Measurements from ENCODE around the gene SBNO2. TPM values are rescaled to one million over a fixed set of nuclear protein-coding genes. Genes with fewer than 3 reads are reported as not detected.
A peak's percentile ranks its signal among the peaks of the same experiment; 100 is the strongest.

Gene SBNO2, protein sequence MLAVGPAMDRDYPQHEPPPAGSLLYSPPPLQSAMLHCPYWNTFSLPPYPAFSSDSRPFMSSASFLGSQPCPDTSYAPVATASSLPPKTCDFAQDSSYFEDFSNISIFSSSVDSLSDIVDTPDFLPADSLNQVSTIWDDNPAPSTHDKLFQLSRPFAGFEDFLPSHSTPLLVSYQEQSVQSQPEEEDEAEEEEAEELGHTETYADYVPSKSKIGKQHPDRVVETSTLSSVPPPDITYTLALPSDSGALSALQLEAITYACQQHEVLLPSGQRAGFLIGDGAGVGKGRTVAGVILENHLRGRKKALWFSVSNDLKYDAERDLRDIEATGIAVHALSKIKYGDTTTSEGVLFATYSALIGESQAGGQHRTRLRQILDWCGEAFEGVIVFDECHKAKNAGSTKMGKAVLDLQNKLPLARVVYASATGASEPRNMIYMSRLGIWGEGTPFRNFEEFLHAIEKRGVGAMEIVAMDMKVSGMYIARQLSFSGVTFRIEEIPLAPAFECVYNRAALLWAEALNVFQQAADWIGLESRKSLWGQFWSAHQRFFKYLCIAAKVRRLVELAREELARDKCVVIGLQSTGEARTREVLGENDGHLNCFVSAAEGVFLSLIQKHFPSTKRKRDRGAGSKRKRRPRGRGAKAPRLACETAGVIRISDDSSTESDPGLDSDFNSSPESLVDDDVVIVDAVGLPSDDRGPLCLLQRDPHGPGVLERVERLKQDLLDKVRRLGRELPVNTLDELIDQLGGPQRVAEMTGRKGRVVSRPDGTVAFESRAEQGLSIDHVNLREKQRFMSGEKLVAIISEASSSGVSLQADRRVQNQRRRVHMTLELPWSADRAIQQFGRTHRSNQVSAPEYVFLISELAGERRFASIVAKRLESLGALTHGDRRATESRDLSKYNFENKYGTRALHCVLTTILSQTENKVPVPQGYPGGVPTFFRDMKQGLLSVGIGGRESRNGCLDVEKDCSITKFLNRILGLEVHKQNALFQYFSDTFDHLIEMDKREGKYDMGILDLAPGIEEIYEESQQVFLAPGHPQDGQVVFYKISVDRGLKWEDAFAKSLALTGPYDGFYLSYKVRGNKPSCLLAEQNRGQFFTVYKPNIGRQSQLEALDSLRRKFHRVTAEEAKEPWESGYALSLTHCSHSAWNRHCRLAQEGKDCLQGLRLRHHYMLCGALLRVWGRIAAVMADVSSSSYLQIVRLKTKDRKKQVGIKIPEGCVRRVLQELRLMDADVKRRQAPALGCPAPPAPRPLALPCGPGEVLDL (N-terminal part only)
- total RNA-seq: 14.7 TPM
- long read RNA-seq, full-length matches to known transcripts: 8 of 14 reads
- long read RNA-seq, partial matches to known transcripts: 4 of 14 reads
- long read RNA-seq, other reads (novel, unspliced or antisense): 2 of 14 reads

DNA sequence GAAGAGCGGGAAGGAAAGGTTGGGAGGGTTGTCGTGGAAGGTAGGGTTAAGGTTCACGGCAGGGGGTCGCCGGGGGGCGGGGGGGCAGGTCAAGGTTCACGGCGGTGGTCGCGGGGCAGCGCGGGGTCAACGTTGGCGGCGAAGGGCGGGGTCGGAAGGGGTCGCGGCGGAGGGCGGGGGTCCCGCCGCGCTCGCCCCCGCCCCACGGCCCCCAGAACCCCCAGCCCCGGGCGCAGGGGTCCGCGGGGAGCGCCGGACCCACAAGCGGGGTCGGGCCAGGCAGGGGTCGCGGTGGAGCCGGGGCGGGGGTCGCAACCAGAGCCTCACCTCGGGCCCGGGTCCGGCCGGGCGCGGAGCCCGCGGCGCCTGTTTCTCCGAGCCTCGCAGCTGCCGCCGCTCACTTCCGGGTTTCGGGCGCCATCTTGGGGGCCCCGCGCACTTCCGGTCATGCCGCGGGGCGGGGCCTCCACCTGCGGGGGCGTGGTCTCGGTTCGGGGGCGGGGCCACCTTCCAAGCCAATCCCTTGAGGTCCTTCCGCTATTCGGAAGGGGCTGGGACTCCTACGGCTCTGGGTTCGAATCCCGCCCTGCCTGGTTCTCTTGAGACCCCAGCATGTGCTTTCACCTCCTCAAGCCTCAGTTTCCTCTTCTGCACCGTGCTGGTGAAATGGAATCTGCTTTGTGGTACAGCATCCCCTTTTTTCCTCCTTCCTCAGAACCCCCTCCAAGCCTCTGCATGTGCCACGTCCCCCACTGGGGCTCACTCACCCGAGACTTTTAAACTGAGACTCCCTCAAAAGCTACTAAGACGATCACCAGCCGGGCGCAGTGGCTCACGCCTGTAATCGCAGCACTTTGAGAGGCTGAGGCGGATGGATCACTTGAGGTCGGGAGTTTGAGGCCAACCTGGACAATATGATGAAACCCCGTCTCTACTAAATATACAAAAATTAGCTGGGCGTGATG lies at the start of gene SBNO2:
Gene SBNO2, minus strand, starts transcription at position 424 of the 965 bp plus-strand sequence. CDS start 19,992 bp downstream, outside the sequence.
- intact Hi-C loops (cut with DNase I): loop anchor here (5.0 kb wide), 1 partner anchor 42 kb away; no protein-coding TSS in a partner anchor
- DNase-seq (ENCODE audit: missing footprints) (peak; percentile 96), ATAC-seq (peak; percentile 83)

DNA sequence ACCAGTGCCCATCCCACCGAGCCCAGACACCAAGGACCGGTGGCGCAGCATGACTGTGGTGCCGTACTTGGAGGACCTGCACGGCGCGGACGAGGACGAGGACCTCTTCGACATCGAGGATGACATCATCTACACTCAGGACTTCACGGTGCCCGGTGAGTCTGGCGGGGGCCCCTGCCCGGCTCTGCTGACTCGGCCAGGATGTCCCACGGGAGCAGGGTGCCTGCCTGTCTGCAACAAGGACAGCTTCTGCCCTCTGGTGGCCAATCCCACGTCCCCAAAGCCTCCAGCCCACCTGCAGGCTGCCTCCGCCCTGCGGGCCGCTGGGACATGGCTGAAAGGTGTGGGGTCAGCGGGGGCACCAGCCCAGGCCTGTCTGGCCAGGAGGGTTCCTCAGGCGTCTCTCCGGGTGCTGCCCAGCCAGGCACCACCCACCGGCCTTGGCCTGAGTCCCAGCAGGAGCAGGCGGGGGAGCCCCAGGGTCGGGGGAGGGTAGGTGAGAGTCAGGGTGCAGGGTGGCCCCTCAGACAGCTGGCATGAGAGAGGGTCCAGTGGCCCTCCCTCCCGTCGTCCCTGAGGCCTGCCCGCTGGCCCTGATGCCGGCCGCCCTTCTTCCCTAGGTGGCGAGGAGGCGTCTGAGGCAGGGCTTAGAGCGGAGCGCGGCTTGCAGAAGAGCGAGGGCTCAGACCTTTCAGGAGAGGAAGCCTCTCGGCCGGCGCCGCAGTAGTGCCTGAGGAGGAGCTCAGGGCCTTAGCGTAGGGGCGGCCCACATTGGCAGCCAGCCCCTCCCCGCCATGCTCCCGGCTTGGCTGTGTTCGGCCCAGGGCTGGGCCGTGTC lies 49.2 kb upstream of the SBNO2 start:
- intact Hi-C loops (cut with DNase I): no loop called here
- DNase-seq (ENCODE audit: missing footprints) (no peak), ATAC-seq (no peak)

DNA sequence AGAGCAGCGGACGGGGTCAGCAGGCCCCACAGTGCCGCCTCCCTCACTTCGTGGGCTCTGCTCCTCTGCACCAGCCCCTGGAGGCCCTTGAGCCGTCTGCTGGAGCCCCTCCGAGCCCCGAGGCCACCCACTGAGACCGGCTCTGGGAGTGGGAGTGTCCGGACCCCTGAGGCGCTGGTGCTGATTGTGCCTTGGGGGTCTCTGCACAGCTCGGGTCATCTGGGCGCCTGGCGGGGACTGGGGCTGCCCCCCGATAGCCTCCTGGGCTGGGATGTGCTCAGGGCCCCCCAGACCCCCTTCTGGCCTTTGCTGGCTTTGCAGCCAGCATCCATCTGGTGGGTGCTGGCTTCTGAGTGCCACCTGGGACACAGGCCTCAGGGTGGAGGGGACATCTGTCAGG lies 48.3 kb upstream of the SBNO2 start:
- ATAC-seq: no peak
- no peak for DNase-seq (ENCODE audit: missing footprints)
- intact Hi-C loops (cut with DNase I): no loop called here

DNA sequence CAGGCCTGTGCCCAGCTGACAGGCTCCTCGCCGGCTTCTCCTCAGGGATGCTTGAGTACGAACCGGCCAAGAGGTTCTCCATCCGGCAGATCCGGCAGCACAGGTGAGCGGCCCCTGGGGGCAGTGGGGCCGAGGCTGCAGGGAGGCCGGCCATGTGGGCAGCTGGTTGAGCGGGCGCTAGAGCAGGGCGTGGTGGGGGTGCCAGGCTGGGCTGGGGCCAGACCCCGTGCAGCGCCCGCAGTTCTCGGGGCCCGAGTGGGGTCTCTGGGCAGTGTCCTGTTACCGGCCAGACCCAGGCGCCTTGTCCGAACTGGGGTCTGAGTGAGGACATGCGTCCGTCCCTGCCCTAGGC lies 47.8 kb upstream of the SBNO2 start:
- intact Hi-C loops (cut with DNase I): loop anchor here (1.0 kb wide), 1 partner anchor 18 kb away; no protein-coding TSS in a partner anchor
- no peak for DNase-seq (ENCODE audit: missing footprints)
- ATAC-seq: no peak

DNA sequence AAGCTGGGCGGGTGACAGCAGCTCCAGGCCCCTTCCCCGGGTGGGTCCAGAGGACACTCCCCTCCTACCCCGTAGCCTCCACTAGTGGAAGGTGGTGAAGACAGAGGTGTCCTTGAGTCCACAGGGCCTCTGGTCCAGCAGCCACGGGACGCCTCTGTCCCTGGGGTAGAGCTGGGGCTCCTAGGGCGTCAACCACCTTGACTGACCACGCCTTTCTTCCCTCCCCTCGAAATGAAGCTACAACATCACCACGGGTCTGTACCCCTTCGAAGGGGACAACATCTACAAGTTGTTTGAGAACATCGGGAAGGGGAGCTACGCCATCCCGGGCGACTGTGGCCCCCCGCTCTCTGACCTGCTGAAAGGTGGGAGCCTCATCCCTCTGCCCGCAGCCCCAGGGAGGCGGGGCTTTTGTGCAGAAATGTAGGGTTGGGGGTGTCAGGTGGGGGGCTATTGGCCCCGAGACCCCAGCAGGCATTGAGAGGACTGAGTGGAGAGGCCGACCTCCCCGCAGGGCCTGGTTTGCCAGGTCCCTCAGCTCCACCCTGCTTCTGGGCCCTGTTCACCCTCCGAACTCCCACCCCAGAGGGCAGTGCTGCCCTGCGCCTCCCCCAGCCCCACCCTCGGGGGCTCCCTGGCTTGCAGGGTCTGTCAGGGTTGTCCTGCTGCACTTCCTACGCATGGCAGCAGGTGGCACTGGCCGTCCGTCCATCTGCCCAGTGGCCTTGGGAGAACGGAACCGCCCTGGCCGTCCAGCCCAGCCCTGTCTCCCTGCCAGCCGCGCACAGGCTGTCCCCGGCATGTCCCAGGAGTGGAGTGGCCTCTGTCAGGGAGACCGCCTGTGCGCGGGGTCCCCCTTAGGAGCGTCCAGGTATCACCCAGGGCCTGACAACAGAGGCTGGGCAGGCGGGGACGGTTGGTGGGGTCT lies 47.2 kb upstream of the SBNO2 start:
- ATAC-seq: peak; percentile 73
- intact Hi-C loops (cut with DNase I): loop anchor here (1.0 kb wide), 1 partner anchor 19 kb away; no protein-coding TSS in a partner anchor
- DNase-seq (ENCODE audit: missing footprints): peak; percentile 84

DNA sequence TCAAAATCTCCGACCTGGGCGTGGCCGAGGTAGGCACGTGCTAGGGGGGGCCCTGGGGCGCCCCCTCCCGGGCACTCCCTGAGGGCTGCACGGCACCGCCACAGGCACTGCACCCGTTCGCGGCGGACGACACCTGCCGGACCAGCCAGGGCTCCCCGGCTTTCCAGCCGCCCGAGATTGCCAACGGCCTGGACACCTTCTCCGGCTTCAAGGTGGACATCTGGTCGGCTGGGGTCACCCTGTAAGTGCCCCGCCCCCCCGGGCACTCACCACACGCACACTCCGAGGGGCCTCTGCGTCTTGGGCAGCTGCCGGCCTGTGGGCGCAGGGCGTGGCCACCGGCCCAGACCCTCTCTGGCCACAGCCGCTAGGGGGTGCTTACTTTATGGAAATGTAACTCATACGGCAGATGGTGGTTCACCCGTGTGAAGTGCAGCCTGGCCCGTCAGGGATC lies 46.4 kb upstream of the SBNO2 start:
- DNase-seq (ENCODE audit: missing footprints): no peak

DNA sequence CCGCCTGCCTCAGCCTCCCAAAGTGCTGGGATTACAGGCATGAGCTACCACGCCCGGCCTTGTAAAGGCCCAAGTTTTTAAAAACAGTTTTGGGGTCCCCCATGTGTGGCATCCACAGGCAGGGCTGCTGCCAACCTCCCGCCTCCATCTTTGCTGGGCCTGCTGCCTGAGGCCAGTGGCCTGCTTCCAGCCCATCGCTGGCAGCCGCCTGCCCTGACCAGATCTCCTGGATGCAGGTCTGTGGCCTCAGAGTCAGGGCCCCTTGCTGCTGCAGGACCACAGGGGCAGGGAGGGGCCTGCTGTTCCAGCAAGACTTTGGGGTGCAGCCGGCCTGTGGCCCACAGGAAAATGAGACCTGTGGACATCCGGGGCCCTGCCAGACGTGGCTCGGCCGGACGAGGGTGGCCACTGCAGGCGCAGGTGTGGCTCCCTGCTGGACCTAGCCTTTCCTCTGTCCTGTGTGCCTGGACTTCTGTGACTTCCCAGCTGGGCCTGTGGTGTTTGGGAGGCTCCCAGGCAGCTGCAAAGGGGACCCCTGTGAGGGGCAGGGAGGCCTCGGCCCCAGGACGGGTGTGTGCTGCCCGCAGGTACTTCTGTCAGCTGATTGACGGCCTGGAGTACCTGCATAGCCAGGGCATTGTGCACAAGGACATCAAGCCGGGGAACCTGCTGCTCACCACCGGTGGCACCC lies 45.9 kb upstream of the SBNO2 start:
- intact Hi-C loops (cut with DNase I): no loop called here
- DNase-seq (ENCODE audit: missing footprints): no peak
- ATAC-seq: no peak

More for the DNA sequence above, 46.4 kb upstream of the SBNO2 start:
- no peak for ATAC-seq
- intact Hi-C loops (cut with DNase I): no loop called here

DNA sequence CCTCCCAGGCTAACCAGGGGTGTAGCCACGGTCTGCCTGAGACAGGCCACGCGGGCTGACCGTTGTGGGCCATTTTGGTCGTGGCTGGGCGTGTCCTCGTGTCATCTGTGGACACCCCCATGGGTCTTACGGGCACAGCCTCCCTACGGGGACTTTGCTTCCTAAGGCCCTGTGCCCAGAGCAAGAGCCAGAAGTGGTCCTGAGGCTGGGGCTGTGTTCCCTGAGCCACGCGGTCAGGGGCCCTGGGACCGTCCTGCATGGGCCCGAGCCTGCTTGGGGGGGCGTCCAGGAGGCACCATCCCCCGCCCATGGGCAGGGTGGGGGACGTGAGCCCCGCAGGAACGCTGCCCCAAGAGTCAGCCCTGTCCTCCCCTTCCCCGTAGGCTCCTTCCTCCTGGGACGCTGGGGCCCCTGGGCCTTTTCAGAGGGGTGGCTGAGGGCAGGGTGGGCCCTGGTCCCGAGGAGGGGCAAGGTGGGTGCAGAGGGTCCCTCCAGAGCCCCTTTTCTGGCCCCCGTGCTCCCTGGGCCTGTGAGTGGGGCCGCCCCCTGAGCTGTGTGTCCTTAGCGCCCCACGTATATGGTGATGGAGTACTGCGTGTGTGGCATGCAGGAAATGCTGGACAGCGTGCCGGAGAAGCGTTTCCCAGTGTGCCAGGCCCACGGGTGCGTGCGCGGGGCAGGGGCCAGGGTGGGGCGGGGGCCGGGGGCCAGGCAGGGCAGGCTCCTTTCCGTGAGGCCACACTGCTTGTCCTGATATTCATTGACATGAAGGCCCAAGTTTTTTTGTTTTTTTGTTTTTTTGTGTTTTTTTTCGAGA lies 44.9 kb upstream of the SBNO2 start:
- ATAC-seq (no peak), DNase-seq (ENCODE audit: missing footprints) (no peak)
- intact Hi-C loops (cut with DNase I): no loop called here

DNA sequence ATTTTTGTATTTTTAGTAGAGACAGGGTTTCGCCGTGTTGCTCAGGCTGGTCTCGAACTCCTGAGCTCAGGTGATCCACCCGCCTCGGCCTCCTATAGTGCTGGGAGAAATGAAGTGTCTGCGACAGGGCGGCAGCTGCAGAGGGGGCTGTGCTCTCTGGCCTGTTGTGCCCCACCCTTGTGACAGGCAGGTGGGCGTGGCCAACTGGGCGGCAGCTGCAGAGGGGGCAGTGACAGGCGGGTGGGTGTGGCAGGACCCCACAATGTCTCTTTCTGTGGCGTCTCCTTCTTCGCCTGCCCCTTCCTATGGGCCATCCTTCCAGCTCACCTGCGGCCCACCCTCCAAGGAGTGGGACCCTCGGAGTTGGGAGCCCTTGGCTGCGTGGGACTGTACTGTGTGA lies 43.3 kb upstream of the SBNO2 start:
- ATAC-seq: no peak
- DNase-seq (ENCODE audit: missing footprints): no peak
- intact Hi-C loops (cut with DNase I): loop anchor here (2.0 kb wide), 1 partner anchor 49 kb away; no protein-coding TSS in a partner anchor

DNA sequence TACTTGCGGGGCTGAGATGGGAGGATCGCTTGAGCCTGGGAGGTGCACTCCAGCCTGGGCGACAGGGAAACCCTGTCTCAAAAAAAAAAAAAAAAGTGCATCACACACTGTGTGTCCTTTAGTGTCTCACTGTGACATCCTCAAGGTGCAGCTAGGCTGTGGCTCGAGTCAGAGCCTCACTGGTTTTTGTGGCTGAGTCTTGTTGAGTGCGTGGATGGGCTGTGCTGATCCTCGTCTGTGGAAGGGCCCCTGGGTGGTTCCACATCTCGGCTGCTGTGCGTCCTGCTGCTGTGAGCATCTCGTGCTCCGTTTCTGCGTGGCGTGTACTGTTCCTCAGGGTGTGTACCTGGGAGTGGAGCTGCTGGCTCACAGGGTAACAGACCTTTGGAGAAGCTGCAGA lies 42.7 kb upstream of the SBNO2 start:
- DNase-seq (ENCODE audit: missing footprints) (no peak), ATAC-seq (no peak)
- intact Hi-C loops (cut with DNase I): loop anchor here (2.0 kb wide), 1 partner anchor 50 kb away; no protein-coding TSS in a partner anchor

DNA sequence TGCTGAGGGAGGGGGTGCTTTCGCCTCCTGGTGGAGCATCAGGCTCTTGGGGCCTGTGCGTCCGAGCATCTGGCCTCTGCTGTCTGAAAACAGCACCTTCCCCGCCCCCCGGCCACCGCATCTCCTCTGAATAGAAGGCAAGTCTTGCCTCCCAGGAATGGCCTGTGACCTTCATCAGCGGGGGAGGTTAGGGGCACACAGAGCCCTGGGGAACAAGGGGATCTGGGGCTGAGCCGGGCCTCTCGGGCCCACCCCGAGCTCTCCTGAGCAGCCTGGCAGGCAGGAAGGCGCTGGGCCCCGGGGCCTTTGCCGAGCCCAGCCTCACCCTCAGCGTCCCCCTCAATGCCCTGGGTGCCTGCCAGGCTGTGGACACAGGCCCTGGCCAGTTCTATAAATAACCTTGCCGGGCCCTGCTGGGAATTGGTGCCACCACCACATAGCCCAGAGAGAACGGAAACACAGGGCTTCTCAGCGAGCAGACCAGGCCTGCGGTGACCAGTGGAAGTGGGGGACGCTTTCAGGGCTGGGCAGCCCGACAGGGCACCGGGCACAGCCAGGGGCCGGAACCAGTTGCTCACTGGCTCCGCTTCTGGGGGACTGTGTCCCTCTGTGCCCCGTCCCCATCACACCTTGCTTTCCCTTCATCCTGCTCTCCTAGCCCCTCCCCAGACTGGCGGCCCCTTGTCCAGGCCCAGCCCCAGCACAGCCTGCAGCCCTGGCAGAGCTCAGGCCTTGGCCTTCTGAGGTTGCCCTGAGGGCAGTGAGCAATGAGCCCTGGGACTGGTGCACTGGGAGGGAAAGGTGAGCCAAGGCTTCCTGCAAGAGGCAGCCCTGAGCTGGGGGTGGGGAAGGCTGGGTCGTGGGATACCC lies 41.0 kb upstream of the SBNO2 start:
- intact Hi-C loops (cut with DNase I): no loop called here
- peak; percentile 79 for DNase-seq (ENCODE audit: missing footprints)
- peak; percentile 74 for ATAC-seq

DNA sequence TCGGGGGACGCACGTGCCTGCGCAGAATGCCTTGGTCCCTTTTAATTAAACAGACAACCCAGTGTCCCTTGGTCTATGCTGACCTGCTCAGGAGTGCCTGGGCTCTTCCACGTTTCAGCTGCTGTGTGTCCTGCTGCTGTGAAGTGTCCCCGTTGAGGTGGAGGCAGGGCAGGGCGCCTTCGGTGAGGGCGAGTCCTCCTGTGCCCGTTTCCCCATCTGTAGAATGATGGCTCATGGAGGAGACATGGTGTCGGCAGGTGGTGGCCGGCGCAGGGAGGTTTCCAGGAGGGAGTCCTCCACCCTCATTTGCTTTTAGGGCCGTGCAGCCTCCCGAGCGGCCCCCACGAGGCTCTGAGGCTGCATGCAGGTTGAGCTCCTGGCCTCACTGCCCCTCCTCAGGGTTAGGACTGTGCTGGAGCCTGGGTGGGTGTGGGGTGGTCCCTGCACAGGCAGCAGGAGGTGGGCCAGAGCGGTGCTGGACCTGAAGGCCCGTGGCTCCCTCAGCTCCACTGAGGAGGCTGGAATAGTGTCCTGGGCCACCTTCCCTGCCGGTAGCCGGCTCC lies 40.3 kb upstream of the SBNO2 start:
- intact Hi-C loops (cut with DNase I): no loop called here
- DNase-seq (ENCODE audit: missing footprints): no peak
- ATAC-seq: peak; percentile 1

All from Right ventricle myocardium inferior (tissue), 1 donor.